GM19372 (cell line): ENCODE data around the gene SPATA31D4.
"Not testable (repeated sequence)": the region's sequence is repeated elsewhere in the genome, so short reads cannot be mapped to it uniquely, and the experiment has no call there.

Source experiments
- ATAC-seq: cut with Tn5 transposase; IDR thresholded peaks from one replicate; pipeline ENCODE4 v1.9.1; 2021; ENCODE audit warnings: mild to moderate bottlenecking, low read depth, moderate library complexity; ENCODE audit not compliant: unreplicated experiment

The SPATA31D4 gene

GRCh38 chr9:81928305-81928704, at the start of gene SPATA31D4:
TSS of gene SPATA31D4 (plus strand) at chr9:81928428. CDS start at chr9:81928514, 86 bp downstream.
- not testable (repeated sequence) for ATAC-seq

GRCh38 chr9:81878530-81878929, 49.7 kb upstream of the SPATA31D4 start:
- no peak for ATAC-seq

- no peak for ATAC-seq
Measured at GRCh38 chr9:81879501-81879916, 48.7 kb upstream of the SPATA31D4 start.

- ATAC-seq: no peak
Measured at GRCh38 chr9:81885602-81886001, 42.6 kb upstream of the SPATA31D4 start.

GRCh38 chr9:81886665-81887064, 41.6 kb upstream of the SPATA31D4 start:
- no peak for ATAC-seq

- ATAC-seq: no peak
Measured at GRCh38 chr9:81890104-81890503, 38.1 kb upstream of the SPATA31D4 start.

- no peak for ATAC-seq
Measured at GRCh38 chr9:81892440-81892839, 35.8 kb upstream of the SPATA31D4 start.

GRCh38 chr9:81893929-81894328, 34.3 kb upstream of the SPATA31D4 start:
- ATAC-seq: no peak

- ATAC-seq: no peak
Measured at GRCh38 chr9:81894891-81895290, 33.3 kb upstream of the SPATA31D4 start.

- ATAC-seq: no peak
Measured at GRCh38 chr9:81896070-81896469, 32.2 kb upstream of the SPATA31D4 start.

- ATAC-seq: no peak
Measured at GRCh38 chr9:81898851-81899250, 29.4 kb upstream of the SPATA31D4 start.

GRCh38 chr9:81902196-81902595, 26.0 kb upstream of the SPATA31D4 start:
- no peak for ATAC-seq

- no peak for ATAC-seq
Measured at GRCh38 chr9:81902626-81903025, 25.6 kb upstream of the SPATA31D4 start.

GRCh38 chr9:81906671-81907070, 21.6 kb upstream of the SPATA31D4 start:
- no peak for ATAC-seq

- ATAC-seq: no peak
Measured at GRCh38 chr9:81912135-81912534, 16.1 kb upstream of the SPATA31D4 start.

- ATAC-seq: no peak
Measured at GRCh38 chr9:81915801-81916505, 12.3 kb upstream of the SPATA31D4 start.

- not testable (repeated sequence) for ATAC-seq
Measured at GRCh38 chr9:81918507-81918906, 9.7 kb upstream of the SPATA31D4 start.

- not testable (repeated sequence) for ATAC-seq
Measured at GRCh38 chr9:81930147-81930546, 1.9 kb downstream of the SPATA31D4 start.

GRCh38 chr9:81933547-81933946, 5.3 kb downstream of the SPATA31D4 start:
- not testable (repeated sequence) for ATAC-seq

GRCh38 chr9:81943393-81943792, 15.2 kb downstream of the SPATA31D4 start, which contains the start of gene SPATA31D3:
TSS of gene SPATA31D3 (plus strand) at chr9:81943500. CDS start at chr9:81943586, 86 bp downstream.
- not testable (repeated sequence) for ATAC-seq

GRCh38 chr9:81948650-81949049, 20.4 kb downstream of the SPATA31D4 start:
- not testable (repeated sequence) for ATAC-seq

GRCh38 chr9:81953096-81953495, 24.9 kb downstream of the SPATA31D4 start:
- ATAC-seq: no peak
